Measurements from ENCODE around the gene CADM2. TPM values are rescaled to one million over a fixed set of nuclear protein-coding genes. Genes with fewer than 3 reads are reported as not detected.

Gene CADM2
- total and polyA plus RNA-seq, 2 donors (not counting 3 experiments of a cell fraction or from before 2014, with no cell fraction given): not detected

GRCh38 chr3:85030052-85030451 is 71.3 kb downstream of the CADM2 start:
- Histone ChIP-seq H3K9me1 (replicated peaks; ENCODE audit: control insufficient read depth, extremely low read depth, insufficient read depth, low read length) (no peaks in the 10 kb centered on the region), H3K4me2 (ENCODE audit: insufficient read depth, low read length) (no peak overlapping the region), H4K20me1 (replicated peaks; ENCODE audit: control insufficient read depth, extremely low read depth, insufficient read depth, low read length) (no peaks in the 10 kb centered on the region), H3K4me1 (ENCODE audit: control insufficient read depth, extremely low read depth, insufficient read depth, low read length) (no peaks in the 10 kb centered on the region), H3K27ac (ENCODE audit: insufficient read depth, low read depth, low read length) (no peak overlapping the region), H3K36me3 (ENCODE audit: control insufficient read depth in 2 of 2, extremely low read depth in 1 of 2, insufficient read depth in 2 of 2, low read length in 2 of 2) (no peaks in the 10 kb centered on the region), H3K9me3 (replicated peaks; ENCODE audit: control insufficient read depth, insufficient read depth, low read length) (peaks cover 2% of the 10 kb centered on the region), H2AFZ (ENCODE audit: low read depth, low read length) (no peak overlapping the region), H3K79me2 (ENCODE audit: control insufficient read depth, insufficient read depth, low read length) (no peaks in the 10 kb centered on the region), H3K4me3 (replicated peaks in 1 of 3; ENCODE audit: insufficient read depth in 1 of 3, low read depth in 1 of 3, low read length in 3 of 3) (no peak overlapping the region), H3K27me3 (ENCODE audit: control insufficient read depth in 2 of 2, insufficient read depth in 2 of 2, low read length in 2 of 2) (no peaks in the 10 kb centered on the region), H3K9ac (replicated peaks; ENCODE audit: extremely low read depth, insufficient read depth, low read length) (no peak overlapping the region)
- no peak for DNase-seq (ENCODE audit: low read depth, low spot score)
- ChIA-PET POLR2A (no interaction called here), CTCF (no interaction called here)
- TF ChIP-seq GATA2 (IDR thresholded peaks at IDR 0.05; ENCODE audit: insufficient read depth, insufficient read length, low read depth, low read length) (no peak), EZH2 (IDR thresholded peaks at IDR 0.05; ENCODE audit: borderline replicate concordance, low read depth, low read length, severe bottlenecking) (no peak), POLR2A (IDR thresholded peaks at IDR 0.05; ENCODE audit: low read depth, low read length) (no peak), CTCF (IDR thresholded peaks at IDR 0.05; ENCODE audit: extremely low read depth in 1 of 2, insufficient read depth in 1 of 2, low read depth in 1 of 2, low read length in 2 of 2) (no peak), FOS (IDR thresholded peaks at IDR 0.05; ENCODE audit: borderline replicate concordance, insufficient read depth, low read length) (no peak), JUN (IDR thresholded peaks at IDR 0.05; ENCODE audit: borderline replicate concordance, insufficient read depth, insufficient read length, low read depth) (no peak), POLR2AphosphoS5 (IDR thresholded peaks at IDR 0.05; ENCODE audit: insufficient read depth, low read depth, low read length) (no peak), MYC (IDR thresholded peaks at IDR 0.05; ENCODE audit: low read depth, low read length) (no peak)
- TF ChIP-seq, protein P1, sequence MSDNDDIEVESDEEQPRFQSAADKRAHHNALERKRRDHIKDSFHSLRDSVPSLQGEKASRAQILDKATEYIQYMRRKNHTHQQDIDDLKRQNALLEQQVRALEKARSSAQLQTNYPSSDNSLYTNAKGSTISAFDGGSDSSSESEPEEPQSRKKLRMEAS (IDR thresholded peaks at IDR 0.05; ENCODE audit: insufficient read depth, insufficient read length): no peak
- dilution Hi-C loops (cut with MboI; ENCODE audit: extremely low pct_ligation_motif_present, low sequenced_read_pairs) (no loop called here), intact Hi-C loops (cut with micrococcal nuclease) (no loop called here)
- FAIRE-seq: no peak
- BruUV-seq (replicated peaks): no TSS peak
